GM13977 (cell line): Measurements from ENCODE around the gene ALOX12.
"Not testable (repeated sequence)": the region's sequence is repeated elsewhere in the genome, so short reads cannot be mapped to it uniquely, and the experiment has no call there.

ENCODE experiments used
- DNase-seq: peaks from one replicate; pipeline ENCODE4 v3.0.0; 2012; ENCODE audit warnings: low spot score
- in situ Hi-C: fragments of 300-500 bp; cut with MboI; formaldehyde crosslinking; loops from one replicate; pipeline ENCODE4 v1.12.0; 2022; ENCODE audit warnings: low sequenced_read_pairs, low pct_unique_long_range_greater_than_20kb, mixed read lengths, inconsistent platforms; ENCODE audit not compliant: unreplicated experiment
- TF ChIP-seq, protein P1 (sequence below): IDR thresholded peaks from 2 replicates; pipeline ENCODE4 v1.5.1; 2012; ENCODE audit warnings: mild to moderate bottlenecking, control low read depth; ENCODE audit not compliant: insufficient read depth; ENCODE audit errors: extremely low read depth, missing control alignments

The ALOX12 gene

DNA sequence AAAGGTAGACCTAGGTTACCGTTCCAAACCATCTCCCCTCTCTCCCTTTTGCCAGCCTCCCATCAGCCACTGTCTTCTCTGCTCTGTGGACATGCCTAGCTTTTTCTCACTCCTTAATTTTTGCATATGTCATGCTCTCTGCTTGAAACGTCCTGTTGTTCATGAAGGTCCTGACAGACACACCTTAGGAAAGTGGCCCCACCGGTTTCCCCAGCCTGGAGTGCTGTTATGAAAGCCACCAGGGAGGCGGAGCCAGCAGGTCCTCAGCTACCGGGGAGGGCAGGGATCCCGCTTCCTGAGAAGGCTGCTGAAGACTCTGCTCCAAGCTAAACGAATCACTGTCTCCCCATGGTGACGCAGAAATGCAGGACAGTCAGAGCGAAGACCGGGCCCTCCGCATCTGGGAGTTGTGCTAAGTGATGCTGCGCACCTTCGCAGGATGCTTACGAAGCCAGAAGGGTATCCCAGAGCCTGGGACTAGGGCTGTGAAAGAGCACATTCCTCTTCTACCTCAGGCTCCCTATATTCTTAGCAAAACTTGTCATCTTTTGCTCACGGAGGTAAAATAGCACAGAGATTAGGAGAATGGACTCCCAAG lies 50.4 kb downstream of the ALOX12 start:
- DNase-seq = no peak
- TF ChIP-seq, protein P1, sequence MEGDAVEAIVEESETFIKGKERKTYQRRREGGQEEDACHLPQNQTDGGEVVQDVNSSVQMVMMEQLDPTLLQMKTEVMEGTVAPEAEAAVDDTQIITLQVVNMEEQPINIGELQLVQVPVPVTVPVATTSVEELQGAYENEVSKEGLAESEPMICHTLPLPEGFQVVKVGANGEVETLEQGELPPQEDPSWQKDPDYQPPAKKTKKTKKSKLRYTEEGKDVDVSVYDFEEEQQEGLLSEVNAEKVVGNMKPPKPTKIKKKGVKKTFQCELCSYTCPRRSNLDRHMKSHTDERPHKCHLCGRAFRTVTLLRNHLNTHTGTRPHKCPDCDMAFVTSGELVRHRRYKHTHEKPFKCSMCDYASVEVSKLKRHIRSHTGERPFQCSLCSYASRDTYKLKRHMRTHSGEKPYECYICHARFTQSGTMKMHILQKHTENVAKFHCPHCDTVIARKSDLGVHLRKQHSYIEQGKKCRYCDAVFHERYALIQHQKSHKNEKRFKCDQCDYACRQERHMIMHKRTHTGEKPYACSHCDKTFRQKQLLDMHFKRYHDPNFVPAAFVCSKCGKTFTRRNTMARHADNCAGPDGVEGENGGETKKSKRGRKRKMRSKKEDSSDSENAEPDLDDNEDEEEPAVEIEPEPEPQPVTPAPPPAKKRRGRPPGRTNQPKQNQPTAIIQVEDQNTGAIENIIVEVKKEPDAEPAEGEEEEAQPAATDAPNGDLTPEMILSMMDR = no peak
- in situ Hi-C loops = no loop called here

DNA sequence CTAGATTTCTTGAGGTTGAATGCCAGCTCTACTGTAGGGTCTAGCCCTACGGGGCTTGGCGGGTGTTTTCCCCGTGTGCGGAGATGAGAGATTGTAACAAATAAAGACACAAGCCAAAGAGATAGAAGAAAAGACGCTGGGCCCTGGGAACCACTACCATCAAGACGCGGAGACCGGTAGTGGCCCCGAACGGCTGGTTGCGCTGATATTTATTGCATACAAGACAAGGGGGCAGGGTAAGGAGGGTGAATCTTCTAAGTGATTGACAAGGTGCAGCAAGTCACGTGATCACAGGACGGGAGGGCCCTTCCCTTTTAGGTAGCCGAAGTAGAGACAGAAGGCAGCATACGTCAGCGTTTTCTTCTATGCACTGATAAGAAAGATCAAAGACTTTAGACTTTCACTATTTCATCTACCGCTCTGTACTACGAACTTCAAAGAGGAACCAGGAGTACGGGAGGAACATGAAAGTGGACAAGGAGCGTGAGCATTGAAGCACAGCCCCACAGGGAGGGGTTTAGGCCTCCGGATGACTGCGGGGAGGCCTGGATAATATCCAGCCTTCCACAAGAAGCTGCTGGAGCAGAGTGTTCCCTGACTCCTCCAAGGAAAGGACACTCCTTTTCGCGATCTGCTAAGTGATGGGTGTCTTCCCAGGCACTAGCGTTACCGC lies 51.0 kb downstream of the ALOX12 start:
- in situ Hi-C loops, DNase-seq: not testable (repeated sequence)

DNA sequence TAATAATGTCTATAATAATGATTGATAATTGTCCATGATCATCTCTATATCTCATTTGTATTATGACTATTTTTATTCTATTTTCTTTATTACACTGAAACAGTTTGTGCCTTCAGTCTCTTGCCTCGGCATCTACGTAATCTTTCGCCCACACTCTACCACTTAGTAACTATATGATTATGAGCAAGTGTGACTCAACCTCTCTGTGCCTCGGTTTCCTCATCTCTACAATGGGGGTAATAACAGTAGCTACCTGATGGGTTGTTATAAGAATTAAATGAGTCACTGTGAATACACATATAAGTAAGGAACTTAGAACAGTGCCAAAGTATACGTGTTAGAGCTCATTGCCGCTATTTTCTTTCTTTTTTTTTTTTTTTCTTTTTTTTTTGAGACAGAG lies 51.7 kb downstream of the ALOX12 start:
- in situ Hi-C loops = no loop called here
- no peak for DNase-seq
- TF ChIP-seq, protein P1 = no peak

DNA sequence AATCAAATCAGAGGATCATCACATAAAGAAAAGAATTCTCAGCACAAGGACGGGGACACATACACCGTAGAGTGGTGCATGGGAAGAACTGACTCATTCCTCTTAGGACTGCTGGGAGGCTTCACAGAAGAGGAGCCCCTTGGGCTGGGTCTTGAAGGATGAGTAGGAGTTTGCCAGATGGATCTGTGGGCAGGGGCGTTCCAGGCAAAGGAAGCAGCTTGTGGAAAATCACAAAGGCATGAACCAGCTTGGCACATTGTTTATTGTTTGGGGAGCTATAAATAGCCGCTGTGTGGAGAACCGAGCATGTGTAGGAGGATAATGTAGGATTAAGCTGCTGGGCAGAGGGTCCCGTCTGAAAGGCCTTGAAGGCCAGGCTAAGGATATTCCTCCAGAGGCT lies 53.1 kb downstream of the ALOX12 start:
- in situ Hi-C loops = no loop called here
- DNase-seq = no peak
- TF ChIP-seq, protein P1 = no peak

DNA sequence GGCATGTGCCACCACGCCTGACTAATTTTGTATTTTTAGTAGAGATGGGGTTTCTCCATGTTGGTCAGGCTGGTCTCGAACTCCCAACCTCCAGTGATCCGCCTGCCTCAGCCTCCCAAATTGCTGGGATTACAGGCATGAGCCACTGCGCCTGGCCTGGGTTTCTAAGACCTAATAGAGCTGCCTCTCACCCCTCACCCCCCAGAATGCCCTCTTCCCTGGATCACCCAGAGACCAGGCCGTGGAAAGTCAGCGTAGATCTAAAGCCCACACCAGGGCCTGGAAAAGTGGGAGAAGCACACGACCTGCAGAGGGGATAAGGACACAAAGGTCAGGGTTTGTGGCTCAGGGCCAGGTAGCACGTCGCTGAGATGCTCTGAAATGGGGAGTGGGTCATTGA lies 54.7 kb downstream of the ALOX12 start:
- in situ Hi-C loops = loop anchor here (5.0 to 10.0 kb wide), 2 partner anchors 82 to 244 kb away; partner anchors contain the start of gene YBX2

DNA sequence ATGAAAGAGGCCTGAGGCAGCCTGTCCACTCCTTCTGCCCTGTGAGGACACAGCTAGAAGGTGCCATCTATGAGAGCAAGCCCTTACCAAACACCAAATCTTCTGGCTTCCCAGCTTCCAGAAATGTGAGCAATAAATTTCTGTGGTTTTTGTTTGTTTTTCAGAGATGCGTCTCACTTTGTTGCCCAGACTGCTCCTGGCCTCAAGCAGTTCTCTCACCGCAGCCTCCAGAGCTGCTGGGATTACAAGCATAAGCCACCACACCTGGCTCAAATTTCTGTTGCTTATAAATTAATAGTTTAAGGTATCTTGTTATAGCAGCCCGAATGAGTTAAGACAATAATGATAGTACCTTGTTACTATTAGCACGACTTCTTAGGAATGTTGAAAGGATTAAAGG lies 60.5 kb downstream of the ALOX12 start:
- in situ Hi-C loops = loop anchor here (10.0 kb wide), 1 partner anchor 238 kb away; the partner anchor contains the start of gene YBX2
- TF ChIP-seq, protein P1 = no peak
- no peak for DNase-seq

More for the DNA sequence above, 54.7 kb downstream of the ALOX12 start:
- not testable (repeated sequence) for DNase-seq

DNA sequence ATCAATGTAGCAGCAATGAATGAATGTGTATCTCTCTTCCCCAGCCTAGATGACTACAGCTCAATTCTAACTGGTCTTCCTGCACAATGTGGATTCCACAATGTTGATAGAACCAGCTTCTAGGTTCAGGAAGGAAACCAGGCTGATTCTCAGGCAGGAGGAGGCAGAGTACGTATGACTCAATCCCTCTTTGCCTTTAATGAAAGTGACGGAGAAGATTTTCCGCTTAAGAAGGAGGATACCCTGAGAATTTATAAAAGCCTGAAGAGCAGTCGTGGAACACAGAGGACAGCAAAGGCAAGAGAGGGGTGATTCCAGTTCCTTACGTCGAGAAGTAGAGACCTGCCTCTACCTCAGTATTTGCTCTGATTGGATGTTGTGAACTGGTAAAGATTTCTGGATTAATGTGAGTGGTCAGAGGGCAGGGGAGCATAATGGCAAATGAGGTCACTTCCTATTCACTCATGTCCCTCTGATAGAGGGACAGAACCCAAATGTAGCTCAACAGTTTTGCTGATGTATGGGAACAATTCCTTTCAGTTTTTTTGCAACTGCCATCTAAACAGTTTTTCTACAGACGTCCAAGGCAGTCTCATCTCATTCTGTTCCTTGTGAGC lies 63.1 kb downstream of the ALOX12 start:
- TF ChIP-seq, protein P1 = no peak
- no peak for DNase-seq
- in situ Hi-C loops = loop anchor here (10.0 kb wide), 1 partner anchor 236 kb away; the partner anchor contains the start of gene YBX2
